Spleen (tissue), 11 donors: ENCODE results near the gene MEX3D. TPM values are rescaled to one million over a fixed set of nuclear protein-coding genes. Genes with fewer than 3 reads are reported as not detected.

Experiments
- DNase-seq: peaks from one replicate; pipeline ENCODE4 v3.0.0-alpha.2; 2020
- H3K27ac ChIP-seq, 8 donors: fragments of 200-600 bp; sonication (generic) in 7 of 8; 1 replicate in 4 of 8; 2 replicates in 4 of 8; pipeline versions ENCODE4 v1.5.0 to v1.8.0; 2016 to 2021; ENCODE audit warnings: inconsistent platforms in 4 of 8, mild to moderate bottlenecking in 4 of 8, moderate library complexity in 1 of 8
- H3K27me3 ChIP-seq, 7 donors: fragments of 200-600 bp; sonication (generic) in 6 of 7; replicated peaks in 1 of 7; 1 replicate in 4 of 7; 2 replicates in 3 of 7; pipeline versions ENCODE4 v1.5.0 to v1.8.0; 2016 to 2021; ENCODE audit warnings: inconsistent platforms in 3 of 7, mild to moderate bottlenecking in 1 of 7
- H3K36me3 ChIP-seq, 6 donors: fragments of 200-600 bp; sonication (generic) in 5 of 6; 1 replicate in 4 of 6; 2 replicates in 2 of 6; pipeline versions ENCODE4 v1.5.0 to v1.8.0; 2016 to 2021; ENCODE audit warnings: inconsistent platforms in 2 of 6
- H3K4me1 ChIP-seq, 6 donors: fragments of 200-600 bp; sonication (generic) in 5 of 6; 1 replicate in 3 of 6; 2 replicates in 3 of 6; pipeline versions ENCODE4 v1.5.0 to v1.8.0; 2016 to 2021; ENCODE audit warnings: inconsistent platforms in 3 of 6
- H3K4me3 ChIP-seq, 8 donors: fragments of 200-600 bp; sonication (generic) in 7 of 8; 1 replicate in 4 of 8; 2 replicates in 4 of 8; pipeline versions ENCODE4 v1.5.0 to v1.8.0; 2016 to 2021; ENCODE audit warnings: inconsistent platforms in 4 of 8, mild to moderate bottlenecking in 4 of 8, moderate library complexity in 2 of 8
- H3K9me3 ChIP-seq, 8 donors: fragments of 200-600 bp; sonication (generic) in 7 of 8; 1 replicate in 4 of 8; 2 replicates in 4 of 8; pipeline versions ENCODE4 v1.5.0 to v1.8.0; 2016 to 2021; ENCODE audit warnings: inconsistent platforms in 4 of 8
- CTCF ChIP-seq, 11 experiments: fragments of 200-600 bp in 7 of 11; fragments of 450-650 bp in 4 of 11; sonication (generic) in 4 of 11; IDR thresholded peaks in 8 of 11; conservative IDR thresholded peaks in 3 of 11; 1 replicate in 7 of 11; 2 replicates in 4 of 11; pipeline versions ENCODE4 v1.4.0 to v1.8.0; 2016 to 2021; ENCODE audit warnings: antibody characterized with exemption in 11 of 11, inconsistent platforms in 4 of 11, mild to moderate bottlenecking in 1 of 11
- POLR2A ChIP-seq, 3 donors: fragments of 450-650 bp; IDR thresholded peaks; one replicate each; pipeline ENCODE4 v1.5.1; 2017; ENCODE audit warnings: antibody characterized with exemption in 3 of 3, mild to moderate bottlenecking in 1 of 3
- POLR2AphosphoS5 ChIP-seq, 3 donors: sonication (generic); formaldehyde crosslinking; IDR thresholded peaks; one replicate each; pipeline ENCODE4 v1.5.1; 2017; ENCODE audit warnings: antibody characterized with exemption in 3 of 3
- WGBS, 5 donors: extraction: QIAGEN DNeasy Blood & Tissue Kit in 3 of 5; methylation state at CpG; one replicate each; pipeline versions ENCODE4 v1.1.5 to v1.1.7; 2013 to 2018; 5-methylcytosine and 5-hydroxymethylcytosine counted together
- intact Hi-C: fragments of 100-400 bp; cut with DNase I; formaldehyde crosslinking; loops from one replicate; pipeline ENCODE4 v1.15.0; 2023; ENCODE audit warnings: low total_unique reads
- polyA plus RNA-seq, 3 donors: library from polyadenylated mRNA; stranded (reverse); fragments of 200-250 nt; gene quantifications; one replicate each; pipeline ENCODE4 v1.2.1, GENCODE V29; 2013
- total RNA-seq, 7 donors: library from RNA; depleted of rRNA in 3 of 7; stranded (reverse); fragments of >200 nt in 3 of 7; fragmentation: NEBNext Ultra II Directional in 4 of 7; extraction: Animal tissue kit (Norgen Biotek cat#: 25700) in 4 of 7; gene quantifications; one replicate each; pipeline versions ENCODE4 v1.1.0 to v1.2.1, GENCODE V29; 2016 to 2021
- donor health status: healthy with polysubstance abuse.
- donor health status: DM: no; HTN: no; CAD: no; lungs with moderate emphysema.
- donor health status: DM: no; HTN: no; CAD: no.
- donor health status: Bipolar disorder and iron deficiency.
- donor health status: healthy.
- donor health status: DM: no; HTN: no; CAD: no.
- donor health status: DM: yes; HTN: yes; CAD: no.

MEX3D gene
- total and polyA plus RNA-seq, 10 donors, result 0.87 to 11.7 (median 6.0) TPM

GRCh38 chr19:1529430-1529816, 38.7 kb downstream of the MEX3D start:
- Histone ChIP-seq H3K36me3 (no peaks in the 10 kb centered on the region), H3K27ac (no peak overlapping the region), H3K4me1 (peaks cover 0 to 1% (median 0%) of the 10 kb centered on the region in 6 donors), H3K4me3 (no peak overlapping the region), H3K27me3 (peaks cover 0 to 96% (median 39%) of the 10 kb centered on the region in 7 donors), H3K9me3 (no peaks in the 10 kb centered on the region)
- DNase-seq, result no peak
- intact Hi-C loops, result no loop called here
- WGBS, 5 donors, result 78 to 83% (median 83%) methylated on average over 1 to 16 of the region's 16 CpGs
- TF ChIP-seq POLR2AphosphoS5 (IDR thresholded peaks at IDR 0.05), result no peak
- no peak for TF ChIP-seq POLR2A (IDR thresholded peaks at IDR 0.05)
- TF ChIP-seq CTCF (IDR thresholded peaks at IDR 0.05 in 8 of 11, conservative IDR thresholded peaks at IDR 0.05 in 3 of 11), result no peak

GRCh38 chr19:1528596-1529429, 39.3 kb downstream of the MEX3D start:
- H3K4me3 ChIP-seq, result no peak overlapping the region
- no peak overlapping the region for H3K27ac ChIP-seq
- intact Hi-C loops, result no loop called here
- WGBS, 5 donors, result 80 to 87% (median 83%) methylated on average over 10 to 23 of the region's 23 CpGs
- H3K4me1 ChIP-seq, result peaks cover 0 to 6% (median 3%) of the 10 kb centered on the region in 6 donors
- TF ChIP-seq POLR2A (IDR thresholded peaks at IDR 0.05) (no peak), CTCF (IDR thresholded peaks at IDR 0.05 in 8 of 11, conservative IDR thresholded peaks at IDR 0.05 in 3 of 11) (no peak), POLR2AphosphoS5 (IDR thresholded peaks at IDR 0.05) (no peak)
- H3K27me3 ChIP-seq, result peaks cover 0 to 99% (median 45%) of the 10 kb centered on the region in 7 donors
- H3K9me3 ChIP-seq, result no peaks in the 10 kb centered on the region
- H3K36me3 ChIP-seq, result no peaks in the 10 kb centered on the region
- DNase-seq, result no peak

- DNase-seq, result no peak
- H3K4me1 ChIP-seq, result peaks cover 0 to 11% (median 3%) of the 10 kb centered on the region in 6 donors
- WGBS, 5 donors, result 57 to 87% (median 85%) methylated on average over 8 to 27 of the region's 27 CpGs
- no peaks in the 10 kb centered on the region for H3K36me3 ChIP-seq
- H3K4me3 ChIP-seq, result no peak overlapping the region
- TF ChIP-seq POLR2AphosphoS5 (IDR thresholded peaks at IDR 0.05), result no peak
- no peak for TF ChIP-seq CTCF (IDR thresholded peaks at IDR 0.05 in 8 of 11, conservative IDR thresholded peaks at IDR 0.05 in 3 of 11)
- H3K9me3 ChIP-seq, result no peaks in the 10 kb centered on the region
- H3K27ac ChIP-seq, result no peak overlapping the region
- intact Hi-C loops, result no loop called here
- H3K27me3 ChIP-seq, result peaks cover 0 to 99% (median 56%) of the 10 kb centered on the region in 7 donors
Measured at GRCh38 chr19:1527650-1528309, 40.3 kb downstream of the MEX3D start.
